IPS-18a (cell line): ENCODE results near the gene THRB.

Source experiments
- H3K27ac ChIP-seq: one replicate; pipeline ENCODE4 v1.5.1; 2013; ENCODE audit warnings: low read length
- H3K27me3 ChIP-seq: one replicate; pipeline ENCODE4 v1.6.1; 2013; ENCODE audit warnings: mild to moderate bottlenecking, low read length; ENCODE audit not compliant: control insufficient read depth, insufficient read depth
- H3K36me3 ChIP-seq: one replicate; pipeline ENCODE4 v1.6.1; 2013; ENCODE audit warnings: low read depth, low read length; ENCODE audit not compliant: control insufficient read depth
- H3K4me1 ChIP-seq: one replicate; pipeline ENCODE4 v1.6.1; 2013; ENCODE audit warnings: low read depth, low read length; ENCODE audit not compliant: control insufficient read depth
- H3K4me3 ChIP-seq: one replicate; pipeline ENCODE4 v1.5.1; 2013; ENCODE audit warnings: low read length
- H3K9ac ChIP-seq: one replicate; pipeline ENCODE4 v1.6.1; 2013; ENCODE audit warnings: mild to moderate bottlenecking, low read length, moderate library complexity
- H3K9me3 ChIP-seq: one replicate; pipeline ENCODE4 v1.6.1; 2013; ENCODE audit warnings: low read depth, low read length; ENCODE audit not compliant: control insufficient read depth

THRB gene

DNA sequence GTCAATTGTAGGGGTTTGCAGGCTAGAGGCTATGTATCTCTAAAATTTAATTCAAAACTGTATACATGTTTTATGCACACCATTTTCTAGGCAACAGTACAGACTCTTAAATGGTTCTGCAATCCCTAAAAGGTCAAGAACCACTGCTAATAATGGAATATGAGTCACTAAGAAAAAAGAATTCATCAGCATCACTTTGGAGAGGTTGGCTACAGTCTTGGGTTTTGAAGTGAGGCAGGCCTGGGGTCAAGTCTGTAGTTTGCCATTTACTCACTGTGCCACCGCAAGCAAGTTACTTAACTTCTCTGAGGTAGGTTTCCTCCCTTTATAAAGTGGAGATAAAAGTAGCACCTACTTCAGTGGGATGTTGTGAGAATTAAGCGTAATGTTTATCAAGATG is 33.7 kb downstream of the THRB start:
- no peaks in the 10 kb centered on the region for H3K4me1 ChIP-seq
- no peaks in the 10 kb centered on the region for H3K36me3 ChIP-seq
- H3K9ac ChIP-seq = no peak overlapping the region
- no peak overlapping the region for H3K27ac ChIP-seq
- H3K27me3 ChIP-seq = no peaks in the 10 kb centered on the region
- no peak overlapping the region for H3K4me3 ChIP-seq
- H3K9me3 ChIP-seq = no peaks in the 10 kb centered on the region

DNA sequence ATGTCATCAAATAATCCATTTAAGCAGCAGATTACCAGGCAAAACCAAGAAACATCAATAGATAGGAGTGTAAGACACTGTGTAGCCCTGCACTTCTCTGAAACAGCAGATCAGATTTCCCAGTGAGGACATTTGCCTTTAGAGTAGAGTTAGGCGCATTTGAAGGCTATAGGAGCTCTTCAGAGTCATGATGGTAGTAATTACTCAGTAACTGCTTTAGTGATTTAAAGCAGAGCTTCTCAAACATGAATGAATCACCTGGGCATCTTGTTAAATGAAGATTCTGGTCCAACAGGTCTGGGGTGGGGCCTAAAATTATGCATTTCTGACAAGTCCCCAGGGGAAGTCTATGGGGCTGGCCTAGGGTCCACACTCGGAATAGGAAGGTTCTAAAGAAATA is 36.9 kb downstream of the THRB start:
- H3K36me3 ChIP-seq = no peaks in the 10 kb centered on the region
- H3K9me3 ChIP-seq = no peaks in the 10 kb centered on the region

DNA sequence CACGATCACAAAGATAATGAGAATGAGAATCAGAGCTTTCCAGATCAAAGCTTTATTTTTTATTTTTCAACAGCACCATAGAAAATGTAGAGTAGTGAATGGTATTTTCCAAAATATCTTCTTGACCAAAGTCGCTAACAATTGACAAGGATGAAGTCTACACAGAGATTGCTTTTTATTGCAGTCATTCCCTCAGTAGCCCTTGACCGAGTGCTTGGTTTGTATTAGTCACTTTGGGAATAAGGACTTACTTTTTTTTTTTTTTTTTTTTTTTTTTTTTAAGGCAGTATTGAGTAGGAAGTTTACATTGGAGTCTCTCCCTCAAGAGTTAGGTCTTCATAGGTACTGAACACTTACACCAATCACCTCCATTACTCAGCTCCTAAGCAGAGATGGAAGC is 39.8 kb downstream of the THRB start:
- Histone ChIP-seq H3K9me3 (no peaks in the 10 kb centered on the region), H3K36me3 (no peaks in the 10 kb centered on the region), H3K4me1 (no peaks in the 10 kb centered on the region), H3K9ac (no peak overlapping the region), H3K27me3 (no peaks in the 10 kb centered on the region), H3K27ac (no peak overlapping the region), H3K4me3 (no peak overlapping the region)

More for the DNA sequence above, 36.9 kb downstream of the THRB start:
- no peaks in the 10 kb centered on the region for H3K27me3 ChIP-seq
- H3K4me3 ChIP-seq = no peak overlapping the region
- no peak overlapping the region for H3K27ac ChIP-seq
- no peak overlapping the region for H3K9ac ChIP-seq
- H3K4me1 ChIP-seq = no peaks in the 10 kb centered on the region

DNA sequence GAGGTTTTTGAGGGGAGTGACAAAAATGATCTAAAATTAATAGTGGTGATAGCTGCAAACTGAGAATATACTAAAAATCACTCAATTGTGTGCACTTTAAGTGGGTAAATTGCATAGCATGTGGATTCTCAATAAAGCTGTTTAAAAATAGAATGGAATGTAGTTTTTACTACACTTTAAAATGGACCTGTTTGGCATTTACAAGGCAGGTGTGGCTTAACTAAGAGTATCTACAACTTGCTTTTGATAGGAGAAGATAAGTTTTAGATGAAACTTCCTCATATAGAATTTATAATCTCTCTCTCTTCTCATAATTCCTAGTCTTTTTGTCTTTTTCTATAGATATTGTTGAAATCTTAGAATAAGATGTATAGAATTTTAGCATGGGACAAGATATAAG is 40.3 kb downstream of the THRB start:
- Histone ChIP-seq H3K9me3 (no peaks in the 10 kb centered on the region), H3K9ac (no peak overlapping the region), H3K36me3 (no peaks in the 10 kb centered on the region), H3K27me3 (no peaks in the 10 kb centered on the region), H3K27ac (no peak overlapping the region), H3K4me1 (no peaks in the 10 kb centered on the region), H3K4me3 (no peak overlapping the region)

DNA sequence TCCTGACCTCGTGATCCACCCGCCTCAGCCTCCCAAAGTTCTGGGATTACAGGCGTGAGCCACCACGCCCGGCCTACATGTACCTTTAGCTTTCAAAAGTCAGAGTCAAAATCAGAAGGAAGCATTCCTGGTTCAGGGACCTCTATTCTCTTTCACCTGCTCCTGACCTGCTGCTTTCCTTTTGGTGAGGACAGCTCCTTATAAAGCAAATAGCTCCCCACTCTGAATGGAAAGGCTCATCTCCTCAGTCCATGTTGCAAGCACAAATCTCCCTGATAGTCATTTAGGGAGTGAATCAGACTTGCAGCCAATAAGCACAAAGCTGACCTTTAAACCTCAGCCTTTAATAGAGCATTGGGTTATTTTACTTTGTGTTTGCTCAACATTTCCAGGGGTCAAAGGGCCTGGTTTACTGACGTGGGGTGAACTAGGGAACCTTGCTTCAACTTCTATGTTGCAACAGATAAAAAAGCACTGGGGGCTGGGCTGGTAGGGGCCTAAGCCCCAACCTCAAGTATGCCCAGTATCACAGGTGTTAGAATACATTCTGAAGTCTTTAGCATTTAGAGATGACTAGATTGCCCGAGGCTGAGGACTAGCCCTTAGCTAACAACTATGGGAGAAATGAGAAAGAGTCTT is 43.1 kb downstream of the THRB start:
- no peaks in the 10 kb centered on the region for H3K36me3 ChIP-seq
- H3K4me1 ChIP-seq = no peaks in the 10 kb centered on the region
- no peaks in the 10 kb centered on the region for H3K9me3 ChIP-seq
- no peak overlapping the region for H3K9ac ChIP-seq
- H3K27ac ChIP-seq = no peak overlapping the region
- H3K27me3 ChIP-seq = no peaks in the 10 kb centered on the region
- H3K4me3 ChIP-seq = no peak overlapping the region

DNA sequence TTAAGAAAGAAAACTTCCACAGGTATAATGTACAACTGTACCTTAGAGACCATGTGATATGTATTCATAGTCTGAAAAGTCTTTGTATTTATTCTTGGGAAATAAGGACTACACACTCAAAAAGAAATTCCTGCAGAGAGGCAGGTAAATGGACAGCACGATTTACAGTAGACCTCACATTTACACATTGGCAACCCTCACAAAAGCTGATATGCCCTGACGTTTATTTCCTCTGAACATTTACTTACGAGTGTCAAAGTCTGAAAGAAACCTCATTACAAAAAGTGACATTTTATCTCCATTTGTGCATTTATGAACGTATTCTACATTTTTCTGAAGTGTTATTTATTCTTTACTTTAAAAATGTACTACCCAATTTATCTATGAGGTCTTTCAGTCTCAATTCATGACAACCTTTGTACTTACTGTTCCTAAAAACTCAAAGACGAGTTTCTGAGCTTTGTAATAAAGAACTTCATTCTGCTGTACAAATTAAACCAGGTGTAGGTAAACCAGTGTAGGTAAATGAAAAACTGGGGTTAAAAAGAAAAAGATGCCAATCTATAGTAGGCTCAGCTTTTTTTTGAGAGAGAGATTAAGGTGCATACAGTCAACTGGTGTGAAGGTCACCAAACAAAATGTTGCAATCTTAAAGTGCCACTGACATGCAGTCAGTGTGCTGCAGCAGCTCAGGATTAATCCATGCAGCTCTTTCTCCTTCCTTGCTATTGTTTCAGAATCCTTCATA is 44.3 kb downstream of the THRB start:
- no peaks in the 10 kb centered on the region for H3K9me3 ChIP-seq
- no peaks in the 10 kb centered on the region for H3K36me3 ChIP-seq
- H3K27me3 ChIP-seq = no peaks in the 10 kb centered on the region
- no peaks in the 10 kb centered on the region for H3K4me1 ChIP-seq
- no peak overlapping the region for H3K27ac ChIP-seq
- no peak overlapping the region for H3K9ac ChIP-seq
- no peak overlapping the region for H3K4me3 ChIP-seq

DNA sequence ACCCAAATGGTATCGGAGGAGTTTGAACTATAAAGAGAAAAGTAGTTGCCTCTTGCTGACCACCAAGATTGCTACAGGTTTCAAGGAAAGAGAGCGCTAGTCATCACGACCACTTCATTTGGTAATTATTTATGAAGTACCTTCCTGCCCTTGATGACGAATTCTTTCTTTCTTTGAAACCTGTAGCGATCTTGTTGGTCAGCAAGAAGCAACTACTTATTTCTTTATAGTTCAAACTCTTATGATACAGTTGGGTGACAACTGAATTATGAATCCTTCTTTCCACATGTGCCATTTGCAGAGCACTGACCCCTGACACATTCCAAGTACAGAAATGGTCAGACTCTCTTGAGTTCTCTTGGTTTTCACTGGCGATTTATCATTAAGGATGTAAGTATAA is 46.8 kb downstream of the THRB start:
- no peak overlapping the region for H3K27ac ChIP-seq
- H3K9ac ChIP-seq = no peak overlapping the region
- H3K4me3 ChIP-seq = no peak overlapping the region
- H3K9me3 ChIP-seq = no peaks in the 10 kb centered on the region
- H3K27me3 ChIP-seq = no peaks in the 10 kb centered on the region
- H3K36me3 ChIP-seq = no peaks in the 10 kb centered on the region
- no peaks in the 10 kb centered on the region for H3K4me1 ChIP-seq

DNA sequence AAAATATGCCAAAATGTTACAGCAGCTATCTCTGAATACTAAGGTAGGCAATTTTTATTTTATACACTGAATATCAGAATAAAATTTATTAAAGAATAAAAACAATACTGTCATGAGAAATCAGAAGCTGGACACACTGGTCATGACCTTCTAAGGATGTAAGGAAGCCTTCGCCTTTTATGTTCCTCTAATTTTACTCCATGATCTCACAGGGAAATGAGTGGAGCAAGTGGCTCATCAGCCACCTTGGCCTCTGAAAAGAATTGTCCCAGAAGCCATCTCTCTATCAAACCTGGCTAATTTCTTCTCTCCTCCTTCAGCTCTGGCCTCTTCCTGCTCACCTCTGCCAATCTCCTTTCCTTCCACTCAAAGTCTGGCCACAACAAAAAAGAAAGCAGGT is 48.6 kb downstream of the THRB start:
- Histone ChIP-seq H3K36me3 (no peaks in the 10 kb centered on the region), H3K4me3 (no peak overlapping the region), H3K9me3 (no peaks in the 10 kb centered on the region), H3K4me1 (no peaks in the 10 kb centered on the region), H3K27me3 (no peaks in the 10 kb centered on the region), H3K27ac (no peak overlapping the region), H3K9ac (no peak overlapping the region)

DNA sequence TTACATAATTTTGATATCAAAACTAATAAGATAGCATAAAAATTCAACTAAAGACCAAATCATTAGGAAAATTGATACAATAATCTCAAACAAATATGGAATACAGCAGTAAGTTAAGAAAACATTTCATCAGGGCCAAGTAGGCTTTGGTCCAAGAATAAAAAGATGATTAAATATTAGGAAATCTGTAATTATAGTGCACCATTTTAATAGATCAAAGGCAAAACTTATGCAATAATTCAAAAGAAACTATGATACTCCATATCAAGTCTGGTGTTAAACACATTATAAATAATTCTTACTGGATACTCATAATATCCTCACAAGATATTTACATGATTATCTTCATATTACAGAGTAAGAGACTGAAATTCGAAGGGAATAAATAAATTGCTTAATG is 51.2 kb downstream of the THRB start:
- H3K27ac ChIP-seq = no peak overlapping the region
- no peak overlapping the region for H3K4me3 ChIP-seq
- H3K27me3 ChIP-seq = no peaks in the 10 kb centered on the region
- no peaks in the 10 kb centered on the region for H3K36me3 ChIP-seq
- H3K4me1 ChIP-seq = no peaks in the 10 kb centered on the region
- no peak overlapping the region for H3K9ac ChIP-seq
- no peaks in the 10 kb centered on the region for H3K9me3 ChIP-seq

DNA sequence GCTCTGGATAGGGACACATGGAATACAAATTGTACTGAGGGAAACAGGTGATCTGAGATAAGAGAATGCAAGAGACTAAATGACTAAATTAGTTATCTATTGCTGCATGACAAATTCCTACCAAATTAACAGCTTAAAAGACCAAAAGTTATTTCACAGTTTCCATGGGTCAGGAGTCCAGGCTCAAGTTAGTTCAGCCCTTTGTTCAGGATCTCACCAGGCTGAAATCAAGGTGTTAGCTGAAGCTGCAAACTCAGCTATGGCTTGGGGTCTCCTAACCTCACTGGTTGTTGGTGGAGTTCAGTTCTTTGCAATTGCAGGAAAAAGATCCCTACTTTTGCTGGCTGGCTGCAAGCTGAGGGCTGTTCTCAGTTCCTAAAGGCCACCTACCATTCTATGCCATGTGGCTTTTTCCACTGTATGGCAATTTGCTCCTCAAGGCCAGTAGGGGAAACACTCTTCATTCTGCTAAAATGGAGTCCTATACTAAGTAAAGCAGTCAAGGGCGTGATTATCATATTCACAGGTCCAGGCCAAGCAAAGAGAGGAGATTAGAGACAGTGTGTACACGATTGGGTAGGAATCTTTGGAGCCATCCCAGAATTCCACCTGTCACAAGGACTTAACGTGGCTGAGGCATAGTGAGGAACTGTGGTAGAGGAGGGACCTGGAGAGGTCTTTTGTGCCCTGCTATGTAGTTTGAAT is 53.7 kb downstream of the THRB start:
- no peaks in the 10 kb centered on the region for H3K9me3 ChIP-seq
- H3K27ac ChIP-seq = no peak overlapping the region
- no peaks in the 10 kb centered on the region for H3K4me1 ChIP-seq
- no peak overlapping the region for H3K9ac ChIP-seq
- no peaks in the 10 kb centered on the region for H3K36me3 ChIP-seq
- no peak overlapping the region for H3K4me3 ChIP-seq
- no peaks in the 10 kb centered on the region for H3K27me3 ChIP-seq

DNA sequence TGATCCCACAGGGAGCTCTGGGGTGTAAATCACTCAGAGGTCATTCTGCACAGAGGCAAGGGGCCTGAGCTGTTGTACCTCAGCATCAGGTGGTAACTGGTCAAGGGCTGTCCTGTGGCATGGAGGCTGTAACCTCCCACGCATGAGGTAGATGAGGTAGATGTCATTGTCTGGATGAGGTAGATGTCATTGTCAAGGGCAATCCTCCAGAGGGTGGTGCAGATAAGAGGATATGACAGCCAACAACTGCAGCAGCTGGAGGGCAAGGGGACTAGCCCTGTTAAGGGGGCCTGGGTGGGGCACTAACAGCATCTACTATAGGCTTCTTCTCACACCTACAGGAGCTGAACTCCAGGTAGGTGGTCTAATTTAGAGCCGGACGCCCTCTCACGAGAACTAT is 55.6 kb downstream of the THRB start:
- Histone ChIP-seq H3K4me1 (no peaks in the 10 kb centered on the region), H3K9me3 (no peaks in the 10 kb centered on the region), H3K4me3 (no peak overlapping the region), H3K27me3 (no peaks in the 10 kb centered on the region), H3K9ac (no peak overlapping the region), H3K36me3 (no peaks in the 10 kb centered on the region), H3K27ac (no peak overlapping the region)

DNA sequence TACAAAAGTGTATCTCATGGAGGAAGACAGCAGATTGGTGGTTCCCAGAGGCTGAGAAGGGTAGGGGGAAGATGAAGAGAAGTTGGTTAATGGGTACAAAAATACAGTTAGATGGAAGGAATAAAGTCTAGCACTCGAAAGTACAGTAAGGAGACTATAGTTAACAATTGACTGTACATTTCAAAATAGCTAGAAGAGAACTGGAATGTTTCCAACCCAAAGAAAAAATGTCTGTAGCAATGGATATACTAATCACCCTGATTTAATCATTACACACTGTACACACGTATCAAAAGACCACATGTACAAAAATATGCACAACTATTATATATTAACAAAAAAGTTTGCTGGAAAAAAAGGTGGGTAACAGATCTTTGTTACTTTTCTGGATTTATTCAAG is 57.3 kb downstream of the THRB start:
- Histone ChIP-seq H3K4me3 (no peak overlapping the region), H3K9me3 (no peaks in the 10 kb centered on the region), H3K27ac (no peak overlapping the region), H3K9ac (no peak overlapping the region), H3K4me1 (no peaks in the 10 kb centered on the region), H3K36me3 (no peaks in the 10 kb centered on the region), H3K27me3 (no peaks in the 10 kb centered on the region)
